ENCODE results near the gene SPECC1L.

The SPECC1L gene

GRCh38 chr22:24367841-24368240 lies 97.2 kb downstream of the SPECC1L start:
- peak; percentile 53 for DNase-seq (ENCODE audit: low read depth)

GRCh38 chr22:24370401-24370800 lies 99.8 kb downstream of the SPECC1L start:
- no peak for DNase-seq (ENCODE audit: low read depth)

DNA sequence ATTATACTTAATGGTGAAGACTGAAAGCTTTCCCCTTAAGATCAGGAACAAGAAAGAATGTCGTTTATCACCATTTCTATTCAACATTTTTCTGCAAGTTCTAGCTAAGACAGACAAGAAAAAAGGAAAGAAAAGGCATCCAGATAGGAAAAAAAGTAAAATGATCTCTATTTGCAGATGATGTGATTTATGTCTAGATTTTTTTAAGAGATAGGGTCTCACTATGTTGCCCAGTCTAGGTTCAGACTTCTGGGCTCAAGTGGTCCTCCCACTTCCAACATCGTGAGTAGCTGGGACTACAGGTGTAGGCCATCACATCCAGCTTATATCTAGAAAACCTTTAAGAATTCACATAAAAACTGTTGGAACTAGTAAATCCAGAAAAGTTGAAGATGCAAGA lies 105.4 kb downstream of the SPECC1L start:
- DNase-seq (ENCODE audit: low read depth) = no peak

DNA sequence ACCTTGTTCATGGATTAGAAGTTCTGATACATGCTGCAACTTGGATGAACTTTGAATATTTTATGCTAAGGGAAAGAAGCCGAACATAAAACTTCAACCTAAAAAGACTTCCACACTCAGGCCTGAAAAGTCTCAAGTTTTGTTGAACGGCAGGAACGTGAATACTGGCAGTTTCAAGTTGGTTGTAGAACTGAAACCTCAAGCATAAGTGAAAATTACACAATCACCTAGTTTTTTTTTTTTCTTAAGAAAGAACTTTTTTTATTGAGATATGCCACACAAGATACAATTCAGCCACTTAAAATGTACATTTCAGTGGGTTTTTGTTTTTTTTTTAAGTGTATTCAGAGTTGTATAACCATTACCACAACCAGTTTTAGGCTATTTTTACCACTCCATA lies 106.0 kb downstream of the SPECC1L start:
- DNase-seq (ENCODE audit: low read depth) = no peak

- peak; percentile 80 for DNase-seq (ENCODE audit: low read depth)
Measured at GRCh38 chr22:24379536-24379935, 108.9 kb downstream of the SPECC1L start.

GRCh38 chr22:24380220-24380904 lies 109.7 kb downstream of the SPECC1L start:
- DNase-seq (ENCODE audit: low read depth) = no peak

- no peak for DNase-seq (ENCODE audit: low read depth)
Measured at GRCh38 chr22:24380905-24381230, 110.2 kb downstream of the SPECC1L start.

- DNase-seq (ENCODE audit: low read depth) = no peak
Measured at GRCh38 chr22:24383061-24383460, 112.4 kb downstream of the SPECC1L start.

DNA sequence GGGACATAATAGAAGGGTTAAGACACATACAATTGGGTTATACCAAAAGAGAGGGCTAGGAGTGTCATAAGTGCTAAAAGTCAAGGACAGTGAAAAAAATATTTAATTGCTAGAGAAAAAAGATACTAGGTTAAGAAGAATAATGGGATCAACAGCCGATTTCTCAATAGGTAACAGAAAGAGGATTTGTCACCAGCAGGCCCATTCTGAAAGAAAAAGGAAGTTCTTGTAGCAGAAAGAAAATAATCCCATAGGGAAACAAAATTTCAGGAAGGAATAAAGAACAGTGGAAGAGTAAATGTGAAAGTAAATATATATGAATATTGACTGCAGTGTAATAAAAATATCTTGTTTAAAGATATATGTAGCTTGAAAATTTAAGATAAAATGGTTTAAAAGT lies 113.5 kb downstream of the SPECC1L start:
- no peak for DNase-seq (ENCODE audit: low read depth)

DNA sequence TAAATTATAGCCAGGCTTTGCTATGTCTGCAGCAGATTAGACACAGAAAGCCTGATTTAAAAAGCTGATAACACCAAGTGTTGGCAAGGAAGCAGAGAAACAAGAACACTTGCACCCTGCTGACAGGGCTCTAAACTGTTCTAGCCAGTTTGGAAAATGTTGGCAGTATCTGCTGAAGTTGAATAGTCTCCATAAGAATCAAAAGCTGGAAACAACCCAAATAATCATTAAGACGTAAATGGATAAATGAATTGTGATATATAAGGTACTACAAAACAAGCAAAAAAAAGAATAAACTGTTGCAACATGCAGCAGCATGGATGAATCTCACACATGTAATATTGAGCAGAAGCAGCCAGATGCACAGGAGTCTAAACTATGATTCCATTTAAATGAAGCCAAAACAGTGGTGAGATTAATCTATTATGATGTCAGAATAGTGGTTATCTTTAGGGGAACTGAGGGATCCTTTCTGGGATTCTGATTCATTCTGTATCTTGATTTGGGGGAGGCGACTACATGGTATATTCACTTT lies 116.4 kb downstream of the SPECC1L start:
- no peak for DNase-seq (ENCODE audit: low read depth)

- no peak for DNase-seq (ENCODE audit: low read depth)
Measured at GRCh38 chr22:24389680-24390079, 119.0 kb downstream of the SPECC1L start.

DNA sequence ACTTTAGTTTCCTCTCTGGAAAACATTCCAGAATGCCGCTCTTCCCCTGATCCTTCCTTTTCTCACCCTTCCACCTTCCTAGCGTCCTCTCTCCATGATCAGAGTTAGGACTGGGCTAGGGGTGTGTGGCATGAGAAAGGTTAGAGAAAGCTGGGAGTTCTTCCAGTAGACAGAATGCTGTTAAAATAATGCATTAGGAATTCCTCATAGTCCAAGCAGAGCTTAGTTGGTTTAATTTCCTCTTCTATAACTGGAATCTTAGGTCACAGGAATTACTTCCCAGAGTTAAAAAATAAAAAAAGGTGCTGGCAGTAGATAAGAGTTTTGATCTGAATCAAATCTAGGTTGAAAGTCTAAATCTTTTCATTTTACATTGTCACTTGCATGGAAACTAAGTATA lies 119.5 kb downstream of the SPECC1L start:
- DNase-seq (ENCODE audit: low read depth) = no peak

DNA sequence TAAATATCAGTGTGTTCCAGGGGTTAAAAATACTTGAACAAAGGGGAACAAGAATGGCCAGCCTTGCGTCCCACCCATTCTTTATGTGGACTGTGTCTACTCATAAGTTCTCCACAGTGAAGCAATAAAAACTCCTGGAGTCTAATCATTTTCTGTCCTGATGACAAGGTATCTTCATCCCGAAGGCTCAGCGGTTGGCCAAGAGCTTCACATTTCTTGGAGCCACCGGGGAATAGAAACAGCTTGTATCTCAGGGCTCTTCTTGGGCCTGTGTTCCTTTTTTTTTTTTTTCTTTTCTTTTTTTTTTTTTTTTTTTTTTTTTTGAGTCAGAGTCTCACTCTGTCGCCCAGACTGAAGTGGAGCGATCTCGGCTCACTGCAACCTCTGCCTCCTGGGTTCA lies 119.9 kb downstream of the SPECC1L start:
- no peak for DNase-seq (ENCODE audit: low read depth)

DNA sequence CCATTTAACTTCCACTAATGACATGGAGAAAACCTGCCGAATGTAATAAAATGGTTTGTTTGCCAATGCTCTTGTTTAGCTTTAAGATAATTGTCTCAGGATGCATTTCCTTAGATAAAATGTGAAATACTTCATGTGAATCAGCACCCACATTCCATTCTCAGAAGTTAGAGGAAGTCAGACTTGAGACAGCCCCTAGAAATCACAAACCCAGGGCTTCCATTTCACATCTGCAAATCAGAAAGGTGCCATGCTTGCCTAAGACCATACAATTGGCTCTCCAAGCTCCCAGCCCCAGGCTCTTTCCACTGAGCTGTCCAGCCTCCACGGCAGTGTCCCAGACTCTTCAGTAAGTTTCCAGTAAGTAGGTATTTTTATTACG lies 121.2 kb downstream of the SPECC1L start:
- DNase-seq (ENCODE audit: low read depth) = peak; percentile 83

DNA sequence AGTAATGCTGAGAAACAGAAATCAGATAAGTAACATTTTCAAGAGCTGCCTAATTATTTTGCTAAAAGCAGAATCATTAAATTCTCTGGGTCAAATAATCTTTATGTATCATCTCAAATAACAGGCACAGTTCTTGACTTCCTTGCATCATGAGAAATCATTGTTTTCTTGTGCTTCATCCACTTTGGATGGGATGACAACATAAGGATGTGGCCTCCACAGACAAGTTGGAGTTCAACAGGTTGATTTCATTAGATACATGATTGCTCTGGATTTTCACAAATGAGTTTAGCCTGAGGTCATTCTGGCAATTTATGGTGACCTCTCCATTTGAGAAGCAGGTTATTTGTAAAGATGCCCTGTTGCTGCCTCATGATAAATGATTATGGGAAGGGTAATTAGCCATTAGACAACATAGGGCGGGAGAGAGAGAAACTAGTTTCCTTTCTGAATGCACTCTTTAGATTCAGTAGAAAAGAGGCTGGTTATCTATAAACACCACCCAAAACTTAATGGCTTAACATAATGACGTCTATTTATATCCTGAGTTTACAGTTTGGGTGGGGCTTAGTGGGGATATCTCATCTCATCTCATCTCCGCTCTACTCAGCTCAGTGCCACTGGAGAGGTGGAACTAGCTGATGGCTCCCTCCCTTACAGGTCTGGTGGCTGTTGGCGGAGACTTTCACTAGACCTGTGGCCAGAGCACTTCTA lies 121.7 kb downstream of the SPECC1L start:
- DNase-seq (ENCODE audit: low read depth) = no peak

DNA sequence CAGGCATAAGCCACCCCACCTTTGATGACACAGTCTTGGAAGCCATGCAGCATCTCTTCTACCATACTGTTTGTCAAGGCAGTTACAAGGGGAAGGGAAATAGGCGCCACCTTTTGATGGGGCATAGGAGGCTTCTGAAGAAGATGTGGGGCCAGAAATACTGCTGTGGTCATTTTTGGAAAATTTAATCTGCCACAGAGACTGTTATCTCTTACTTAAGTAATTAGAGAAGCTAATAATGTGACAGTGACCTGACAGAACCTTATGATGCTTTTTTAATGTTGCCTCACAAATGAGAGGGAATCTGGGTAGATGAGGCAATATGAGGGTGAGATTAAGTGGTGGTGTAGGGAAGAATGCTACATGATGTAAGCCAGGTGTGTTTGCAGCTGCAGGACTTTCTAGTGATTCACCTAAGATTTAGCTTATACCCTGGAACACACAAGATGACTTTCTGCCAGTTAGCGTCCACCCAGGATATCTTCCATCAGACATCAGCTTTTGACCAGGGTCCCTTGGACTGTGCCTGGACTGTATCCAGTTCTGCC lies 122.5 kb downstream of the SPECC1L start:
- DNase-seq (ENCODE audit: low read depth) = no peak

DNA sequence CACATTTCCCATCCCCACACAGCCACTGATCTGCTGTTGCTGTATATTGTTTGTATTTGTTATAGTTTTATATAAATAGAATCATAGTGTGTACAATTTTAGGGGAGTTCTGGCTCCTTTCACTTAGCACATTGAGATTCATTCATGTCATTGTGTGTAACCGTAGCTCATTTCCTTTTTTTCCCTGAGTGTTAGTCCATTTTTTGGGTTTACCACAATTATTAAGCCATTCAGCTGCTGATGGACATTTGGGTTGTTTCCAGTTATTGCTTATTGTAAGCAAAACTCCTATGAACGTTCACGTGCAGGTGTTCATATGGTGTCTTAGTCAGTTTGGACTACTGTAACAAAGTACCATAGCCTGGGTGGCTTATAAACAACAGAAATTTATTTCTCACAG lies 123.2 kb downstream of the SPECC1L start:
- no peak for DNase-seq (ENCODE audit: low read depth)

DNA sequence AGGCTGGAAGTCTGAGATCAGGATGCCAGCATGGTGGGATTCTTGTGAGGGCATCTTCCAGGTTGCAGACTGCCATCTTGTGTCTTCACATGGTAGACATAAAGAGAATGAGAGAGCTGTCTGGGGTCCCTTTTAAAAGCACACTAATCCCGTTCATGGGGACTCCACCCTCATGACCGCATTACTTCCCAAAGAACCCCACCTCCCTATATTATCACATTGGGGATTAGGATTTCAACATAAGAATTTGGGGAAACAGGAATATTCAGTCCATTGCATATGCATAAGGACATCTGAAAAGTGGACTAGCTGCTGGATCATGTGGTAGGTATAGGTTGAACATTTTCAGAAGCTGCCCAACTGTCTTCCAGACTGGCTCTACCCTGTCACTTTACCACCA lies 123.6 kb downstream of the SPECC1L start:
- no peak for DNase-seq (ENCODE audit: low read depth)

DNA sequence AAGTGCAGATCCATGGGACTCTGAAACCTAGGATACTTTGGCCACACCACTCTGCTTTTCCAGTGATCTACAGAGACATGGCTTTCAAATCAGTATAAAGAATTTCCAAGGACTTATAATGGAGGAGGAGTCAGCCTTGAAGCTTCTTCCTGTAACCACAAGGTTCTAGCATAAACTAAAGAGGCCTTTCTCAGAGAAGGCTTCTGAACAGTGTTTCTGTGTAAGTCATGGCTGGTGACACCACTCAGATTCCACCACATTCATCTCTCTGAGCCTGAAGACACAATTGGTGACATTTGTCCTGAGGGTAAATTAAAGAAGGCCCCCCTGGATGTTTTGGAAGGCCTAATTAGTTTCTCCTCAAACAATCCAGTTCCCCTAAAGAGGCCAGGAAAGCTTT lies 127.8 kb downstream of the SPECC1L start:
- DNase-seq (ENCODE audit: low read depth) = peak; percentile 41

- DNase-seq (ENCODE audit: low read depth) = no peak
Measured at GRCh38 chr22:24400034-24400725, 129.5 kb downstream of the SPECC1L start.

- peak; percentile 73 for DNase-seq (ENCODE audit: low read depth)
Measured at GRCh38 chr22:24400726-24401596, 130.3 kb downstream of the SPECC1L start.

DNA sequence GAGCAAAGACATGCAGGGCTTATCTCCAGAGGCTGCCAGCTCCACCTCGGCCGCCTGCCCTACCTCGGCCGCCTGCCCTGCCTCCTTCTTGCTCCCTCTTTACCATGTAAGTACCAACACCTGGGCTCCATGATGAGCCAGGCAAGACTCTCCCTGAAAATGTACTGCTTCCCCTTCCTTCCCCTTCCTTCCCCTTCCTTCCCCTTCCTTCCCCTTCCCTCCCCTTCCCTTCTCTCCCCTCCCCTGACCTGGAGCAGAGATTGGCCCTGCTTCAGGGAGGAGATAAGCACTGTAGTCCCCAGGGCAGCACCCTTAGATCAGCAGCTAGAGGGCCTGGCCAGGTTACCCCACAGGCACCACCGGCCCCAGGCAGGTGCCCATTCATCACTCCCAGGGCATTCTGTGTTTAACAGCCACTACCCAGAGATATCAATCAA lies 131.3 kb downstream of the SPECC1L start:
- no peak for DNase-seq (ENCODE audit: low read depth)

All from ELR (cell line).